AG09309 (cell line): ENCODE measurements around the gene BSG.

Experiments
- DNase-seq: peaks from one replicate; pipeline ENCODE4 v3.0.0-alpha.2; 2010; ENCODE audit warnings: low read depth
- H3K4me3 ChIP-seq: 2 replicates; pipeline ENCODE4 v1.5.1; 2011; ENCODE audit warnings: mild to moderate bottlenecking, low read depth, low read length, moderate library complexity; ENCODE audit not compliant: control insufficient read depth
- TF ChIP-seq, protein P1 (sequence below): IDR thresholded peaks from 2 replicates; pipeline ENCODE4 v1.5.1; 2011; ENCODE audit warnings: mild to moderate bottlenecking, low read depth, low read length, inconsistent platforms; ENCODE audit not compliant: insufficient read depth, control insufficient read depth; ENCODE audit errors: missing control alignments

Gene BSG

DNA sequence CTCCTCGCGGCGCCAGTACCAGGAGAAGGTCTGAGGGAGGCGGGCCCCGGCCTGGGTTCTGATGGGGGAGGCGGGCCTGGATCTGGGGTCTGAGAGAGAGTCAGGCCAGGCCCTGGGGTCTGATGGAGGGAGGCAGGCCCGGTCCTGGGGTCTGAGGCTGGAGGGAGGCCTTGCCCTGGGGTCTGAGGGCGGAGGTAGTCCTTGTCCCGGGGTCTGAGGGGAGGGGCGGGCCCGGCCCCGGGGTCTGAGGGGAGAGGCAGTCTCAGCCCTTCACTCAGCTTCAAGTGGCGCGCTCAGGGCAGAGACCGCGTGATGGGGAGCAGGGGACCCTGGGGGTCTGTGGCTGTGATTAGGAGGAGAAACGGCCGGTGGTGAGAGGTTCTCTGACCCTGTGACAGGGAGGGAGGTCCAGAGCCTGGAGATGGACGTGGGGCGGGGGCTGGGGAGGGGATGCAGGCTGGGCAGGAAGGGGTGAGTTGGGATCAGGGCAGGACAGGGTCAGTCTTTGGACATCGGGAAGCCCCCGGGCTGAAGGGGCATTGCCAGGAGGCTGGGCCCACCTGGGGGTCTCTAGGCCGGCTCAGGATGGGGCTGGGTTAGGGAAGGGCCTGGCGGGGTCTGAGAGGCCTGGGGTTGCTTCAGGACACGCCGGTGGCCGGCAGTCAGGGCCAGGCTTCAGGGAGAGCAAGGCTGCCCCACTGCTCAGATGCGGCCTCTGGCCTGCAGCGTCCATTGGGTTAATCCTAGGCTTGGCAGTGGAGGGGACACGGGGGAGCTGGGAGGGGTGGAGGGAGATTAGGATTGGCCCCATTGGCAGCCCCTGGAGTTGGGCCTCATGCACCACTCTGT, 36.0 kb downstream of the BSG start:
- H3K4me3 ChIP-seq: no peak overlapping the region
- TF ChIP-seq, protein P1, sequence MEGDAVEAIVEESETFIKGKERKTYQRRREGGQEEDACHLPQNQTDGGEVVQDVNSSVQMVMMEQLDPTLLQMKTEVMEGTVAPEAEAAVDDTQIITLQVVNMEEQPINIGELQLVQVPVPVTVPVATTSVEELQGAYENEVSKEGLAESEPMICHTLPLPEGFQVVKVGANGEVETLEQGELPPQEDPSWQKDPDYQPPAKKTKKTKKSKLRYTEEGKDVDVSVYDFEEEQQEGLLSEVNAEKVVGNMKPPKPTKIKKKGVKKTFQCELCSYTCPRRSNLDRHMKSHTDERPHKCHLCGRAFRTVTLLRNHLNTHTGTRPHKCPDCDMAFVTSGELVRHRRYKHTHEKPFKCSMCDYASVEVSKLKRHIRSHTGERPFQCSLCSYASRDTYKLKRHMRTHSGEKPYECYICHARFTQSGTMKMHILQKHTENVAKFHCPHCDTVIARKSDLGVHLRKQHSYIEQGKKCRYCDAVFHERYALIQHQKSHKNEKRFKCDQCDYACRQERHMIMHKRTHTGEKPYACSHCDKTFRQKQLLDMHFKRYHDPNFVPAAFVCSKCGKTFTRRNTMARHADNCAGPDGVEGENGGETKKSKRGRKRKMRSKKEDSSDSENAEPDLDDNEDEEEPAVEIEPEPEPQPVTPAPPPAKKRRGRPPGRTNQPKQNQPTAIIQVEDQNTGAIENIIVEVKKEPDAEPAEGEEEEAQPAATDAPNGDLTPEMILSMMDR: no peak

GRCh38 chr19:609004-609346, 36.6 kb downstream of the BSG start:
- DNase-seq: no peak
- TF ChIP-seq, protein P1: no peak
- H3K4me3 ChIP-seq: no peak overlapping the region

More for the DNA sequence above, 36.0 kb downstream of the BSG start:
- no peak for DNase-seq

DNA sequence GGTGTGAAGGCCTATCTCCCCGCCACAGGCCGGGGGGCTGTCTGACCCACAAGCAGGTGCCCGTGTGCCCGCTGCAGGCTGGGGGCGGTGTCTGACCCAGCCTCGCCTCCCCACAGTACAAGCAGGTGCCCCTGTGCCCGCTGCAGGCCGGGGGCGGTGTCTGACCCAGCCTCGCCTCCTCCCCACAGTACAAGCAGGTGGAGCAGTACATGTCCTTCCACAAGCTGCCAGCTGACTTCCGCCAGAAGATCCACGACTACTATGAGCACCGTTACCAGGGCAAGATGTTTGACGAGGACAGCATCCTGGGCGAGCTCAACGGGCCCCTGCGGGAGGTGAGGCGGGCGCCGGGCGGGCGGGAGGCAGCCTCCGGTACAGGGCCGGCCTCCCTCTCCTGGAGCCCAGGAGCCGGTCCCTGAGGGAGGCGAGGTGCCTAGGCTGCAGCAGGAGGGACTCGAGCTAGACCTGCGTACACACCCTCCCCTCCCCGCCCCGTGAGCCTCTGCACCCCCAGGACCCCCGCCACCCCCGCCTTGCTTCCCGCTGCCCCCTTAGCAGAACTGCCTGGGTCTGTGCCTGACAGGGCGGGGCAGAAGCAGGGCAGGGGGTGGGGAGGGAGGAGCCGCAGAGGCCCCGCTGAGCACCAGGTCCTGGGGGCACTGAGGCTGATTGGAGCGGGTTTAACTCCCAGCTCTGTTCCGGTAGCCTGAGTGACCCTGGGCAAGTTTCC, 37.8 kb downstream of the BSG start:
- TF ChIP-seq, protein P1: no peak
- H3K4me3 ChIP-seq: no peak overlapping the region
- DNase-seq: no peak

GRCh38 chr19:610801-611480, 38.5 kb downstream of the BSG start:
- TF ChIP-seq, protein P1: no peak
- H3K4me3 ChIP-seq: no peak overlapping the region; the same call in 1 of the 2 replicates
- DNase-seq: no peak

GRCh38 chr19:611481-611868, 39.1 kb downstream of the BSG start:
- DNase-seq: peak; percentile 96
- TF ChIP-seq, protein P1: no peak
- no peak overlapping the region for H3K4me3 ChIP-seq

GRCh38 chr19:612941-613340, 40.5 kb downstream of the BSG start:
- TF ChIP-seq, protein P1: no peak
- no peak overlapping the region for H3K4me3 ChIP-seq

More at GRCh38 chr19:612941-613340, 40.5 kb downstream of the BSG start:
- DNase-seq: no peak
